GM18907 (cell line): ENCODE results near the gene PDE12.
A peak's percentile ranks its signal among the peaks of the same experiment; 100 is the strongest.
"Not testable (repeated sequence)": the region's sequence is repeated elsewhere in the genome, so short reads cannot be mapped to it uniquely, and the experiment has no call there.

Experiments
- ATAC-seq: cut with Tn5 transposase; IDR thresholded peaks from one replicate; pipeline ENCODE4 v1.9.1; 2021; ENCODE audit warnings: mild to moderate bottlenecking, moderate library complexity; ENCODE audit not compliant: unreplicated experiment

Gene PDE12

DNA sequence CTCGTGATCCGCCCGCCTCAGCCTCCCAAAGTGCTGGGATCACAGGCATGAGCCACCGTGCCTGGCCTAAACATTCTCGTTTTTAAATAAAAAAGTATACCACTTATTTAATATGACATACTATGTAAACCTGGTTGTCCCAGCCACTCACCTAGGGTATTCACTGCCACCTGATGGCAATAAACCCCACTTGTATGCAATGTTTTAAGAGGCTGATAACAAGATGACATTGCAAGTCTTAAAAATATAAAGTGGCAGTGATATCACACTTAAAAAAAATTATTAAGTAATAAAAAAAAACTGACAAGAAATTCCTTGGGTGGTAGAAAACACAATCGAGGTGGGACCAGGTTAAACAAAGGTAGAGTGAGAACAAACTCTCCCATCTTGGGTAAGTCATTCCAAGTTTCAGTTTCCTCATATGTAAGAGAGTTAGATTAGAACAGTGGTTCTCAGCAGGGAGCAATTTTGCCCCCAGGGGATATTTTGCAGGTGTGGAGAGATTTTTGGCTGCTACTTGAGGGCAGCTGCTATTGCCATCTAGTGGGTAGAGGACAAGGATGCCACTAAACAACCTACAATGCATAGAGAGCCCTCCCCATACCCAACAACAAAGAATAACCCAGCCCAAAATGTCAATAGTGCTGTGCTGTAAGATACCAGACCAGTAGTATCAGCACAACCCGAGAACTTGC, 26.5 kb downstream of the PDE12 start:
- ATAC-seq, result no peak

GRCh38 chr3:57583544-57583943, 27.5 kb downstream of the PDE12 start:
- no peak for ATAC-seq

DNA sequence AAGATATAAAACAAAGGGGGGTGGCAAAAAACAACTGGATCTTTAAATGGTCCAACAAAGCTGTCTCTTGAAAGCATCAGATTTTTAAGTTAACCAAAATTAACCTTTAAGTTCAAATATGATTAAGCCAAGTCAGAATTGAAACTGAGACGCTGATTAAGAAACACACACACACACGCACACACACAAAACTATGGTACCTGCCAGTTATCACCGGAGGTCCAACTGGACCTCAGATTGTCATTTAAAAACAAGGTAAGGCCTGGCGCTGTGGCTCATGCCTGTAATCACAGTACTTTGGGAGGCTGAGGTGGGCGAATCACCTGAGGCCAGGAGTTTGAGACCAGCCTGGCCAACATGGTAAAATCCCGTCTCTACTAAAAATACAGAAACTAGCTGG, 30.7 kb downstream of the PDE12 start:
- no peak for ATAC-seq

DNA sequence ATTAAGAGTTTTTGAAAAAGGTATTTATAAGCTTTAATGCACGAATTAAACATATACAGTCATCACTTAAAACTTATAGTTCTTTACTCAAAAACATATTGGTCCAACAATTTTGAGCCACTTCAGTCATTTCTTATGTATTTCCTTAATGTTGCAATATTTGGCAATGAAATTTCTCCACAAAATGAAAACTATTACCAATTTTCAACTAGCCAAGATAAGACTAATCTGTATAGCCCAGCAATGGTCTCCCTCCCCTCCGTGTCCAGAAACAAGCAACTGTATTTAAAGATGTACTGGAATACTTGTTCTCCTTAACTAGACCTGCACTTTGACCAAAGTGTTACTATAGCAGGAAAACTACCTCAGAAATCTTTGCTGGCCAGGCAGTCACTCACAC, 31.8 kb downstream of the PDE12 start:
- no peak for ATAC-seq

DNA sequence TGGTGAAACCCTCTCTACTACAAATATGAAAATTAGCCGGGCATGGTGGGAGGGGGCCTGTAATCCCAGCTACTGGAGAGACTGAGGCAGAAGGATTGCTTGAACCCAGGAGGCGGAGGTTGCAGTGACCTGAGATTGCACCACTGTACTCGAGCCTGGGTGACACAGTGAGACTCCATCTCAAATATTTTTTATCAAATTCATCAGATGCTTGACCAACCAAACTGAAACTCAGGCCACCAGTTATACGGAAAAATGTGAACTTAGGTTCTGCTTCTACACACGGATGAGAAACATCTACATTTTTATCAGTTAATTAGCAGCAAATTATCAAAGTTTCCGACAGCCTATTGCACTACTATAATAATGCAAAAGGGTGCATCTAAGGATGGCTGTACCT, 36.2 kb downstream of the PDE12 start:
- ATAC-seq, result no peak

GRCh38 chr3:57594144-57594543, 38.1 kb downstream of the PDE12 start:
- ATAC-seq, result no peak

DNA sequence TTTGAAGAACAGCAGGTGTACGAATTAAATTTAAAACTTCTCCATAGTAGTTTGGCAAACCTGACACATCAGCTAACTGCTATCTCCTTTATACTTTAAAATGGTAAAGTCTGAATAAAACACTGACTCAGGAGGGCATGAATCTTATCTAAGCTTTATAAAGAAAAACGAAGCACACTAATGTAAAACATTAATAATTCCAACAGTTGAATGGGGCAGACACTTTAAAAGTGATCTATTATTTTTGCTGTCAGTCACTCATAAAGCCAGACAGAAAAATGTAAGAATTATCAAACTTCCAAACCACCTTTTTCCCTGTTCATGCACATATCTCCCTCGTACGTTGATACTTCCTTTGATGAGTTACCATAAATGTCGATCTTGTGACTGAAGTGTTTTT, 38.5 kb downstream of the PDE12 start:
- no peak for ATAC-seq

- ATAC-seq, result no peak
Measured at GRCh38 chr3:57596495-57597126, 40.5 kb downstream of the PDE12 start.

GRCh38 chr3:57597127-57597923, 41.3 kb downstream of the PDE12 start, which contains the start of gene ARF4:
TSS of gene ARF4 (minus strand) at chr3:57597344. CDS start at chr3:57597140, 204 bp downstream.
- ATAC-seq, result peak; percentile 94

GRCh38 chr3:57598765-57599360, 42.8 kb downstream of the PDE12 start:
- no peak for ATAC-seq

- no peak for ATAC-seq
Measured at GRCh38 chr3:57600195-57600594, 44.1 kb downstream of the PDE12 start.

DNA sequence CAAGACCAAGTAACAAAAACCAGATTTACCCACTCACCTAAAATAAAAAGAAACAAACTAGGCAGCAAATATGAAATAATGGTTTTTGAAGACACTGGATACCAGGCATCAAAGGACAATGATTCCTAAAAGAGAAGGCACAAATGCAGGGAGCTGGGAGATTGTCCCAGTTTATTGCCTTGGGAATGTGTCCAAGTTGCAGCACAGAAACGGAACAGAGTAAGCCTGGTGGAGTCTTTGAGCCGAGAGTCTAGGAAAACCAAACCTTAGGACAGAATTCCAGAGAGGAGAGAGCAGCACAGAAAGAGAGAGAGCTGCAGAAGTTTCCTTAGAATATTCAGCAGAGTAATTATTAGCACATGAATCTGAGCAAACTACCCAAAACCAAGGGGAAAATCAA, 48.9 kb downstream of the PDE12 start:
- no peak for ATAC-seq

DNA sequence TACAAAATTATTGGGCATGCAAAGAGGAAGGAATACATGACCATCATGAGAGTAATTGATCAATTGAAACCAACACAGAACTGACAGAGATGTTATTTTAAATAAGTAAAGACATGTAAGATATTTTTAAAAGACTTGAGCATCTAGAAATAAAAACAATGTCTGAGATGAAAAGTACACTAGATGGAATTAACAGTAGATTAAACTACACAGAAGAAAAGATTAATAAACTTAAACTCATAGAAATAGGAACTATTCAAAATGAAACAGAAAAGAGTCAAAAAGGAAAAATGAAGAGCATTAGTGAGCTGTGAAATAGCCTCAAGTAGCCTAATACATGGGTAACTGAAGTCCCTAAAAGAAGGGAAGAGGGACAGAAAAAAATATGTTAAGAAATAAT, 49.6 kb downstream of the PDE12 start:
- no peak for ATAC-seq

DNA sequence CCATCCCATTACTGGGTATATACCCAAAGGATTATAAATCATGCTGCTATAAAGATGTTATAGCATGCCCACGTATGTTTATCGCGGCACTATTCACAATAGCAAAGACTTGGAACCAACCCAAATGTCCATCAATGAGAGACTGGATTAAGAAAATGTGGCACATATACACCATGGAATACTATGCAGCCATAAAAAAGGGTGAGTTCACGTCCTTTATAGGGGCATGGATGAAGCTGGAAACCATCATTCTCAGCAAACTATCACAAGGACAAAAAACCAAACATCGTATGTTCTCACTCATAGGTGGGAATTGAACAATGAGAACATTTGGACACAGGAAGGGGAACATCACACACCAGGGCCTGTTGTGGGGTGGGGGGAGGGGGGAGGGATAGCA, 55.8 kb downstream of the PDE12 start:
- not testable (repeated sequence) for ATAC-seq

DNA sequence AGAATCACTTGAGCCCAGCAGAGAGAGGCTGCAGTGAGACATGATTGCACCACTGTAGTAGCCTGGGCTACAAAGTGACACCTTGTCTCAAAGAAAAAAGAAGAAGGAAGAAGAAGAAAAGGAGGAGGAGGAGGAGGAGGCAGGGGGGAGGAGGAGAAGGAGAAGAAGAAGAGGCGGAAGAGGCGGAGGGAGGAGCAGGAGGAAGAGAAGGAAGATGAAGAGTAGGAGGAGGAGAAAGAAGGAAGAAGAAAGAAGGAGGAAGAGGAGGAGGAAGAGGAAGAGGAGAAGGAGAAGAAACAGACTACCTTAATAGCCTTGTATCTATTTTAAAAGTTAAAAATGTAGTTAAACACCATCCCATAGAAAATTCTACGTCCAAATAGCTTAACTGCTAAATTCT, 60.2 kb downstream of the PDE12 start:
- no peak for ATAC-seq
